ENCODE measurements around the gene PCED1B.

PCED1B gene

GRCh38 chr12:47249082-47249481, 169.7 kb downstream of the PCED1B start:
- no peak for DNase-seq (ENCODE audit: low read depth)
- H3K4me3 ChIP-seq (ENCODE audit: low read depth, low read length), result no peak overlapping the region
- TF ChIP-seq CTCF (IDR thresholded peaks at IDR 0.05; ENCODE audit: insufficient read depth, low read depth, low read length, missing control alignments), result no peak

- TF ChIP-seq CTCF (IDR thresholded peaks at IDR 0.05; ENCODE audit: insufficient read depth, low read depth, low read length, missing control alignments), result no peak
- H3K4me3 ChIP-seq (ENCODE audit: low read depth, low read length), result no peak overlapping the region
- no peak for DNase-seq (ENCODE audit: low read depth)
Observed at GRCh38 chr12:47249719-47250357, 170.4 kb downstream of the PCED1B start.

GRCh38 chr12:47251919-47252318, 172.5 kb downstream of the PCED1B start:
- H3K4me3 ChIP-seq (ENCODE audit: low read depth, low read length), result no peak overlapping the region
- no peak for DNase-seq (ENCODE audit: low read depth)
- no peak for TF ChIP-seq CTCF (IDR thresholded peaks at IDR 0.05; ENCODE audit: insufficient read depth, low read depth, low read length, missing control alignments)

GRCh38 chr12:47264951-47265350, 185.5 kb downstream of the PCED1B start:
- TF ChIP-seq CTCF (IDR thresholded peaks at IDR 0.05; ENCODE audit: insufficient read depth, low read depth, low read length, missing control alignments), result no peak
- DNase-seq (ENCODE audit: low read depth), result no peak
- no peak overlapping the region for H3K4me3 ChIP-seq (ENCODE audit: low read depth, low read length)

GRCh38 chr12:47265391-47265790, 186.0 kb downstream of the PCED1B start:
- H3K4me3 ChIP-seq (ENCODE audit: low read depth, low read length), result no peak overlapping the region
- no peak for DNase-seq (ENCODE audit: low read depth)
- no peak for TF ChIP-seq CTCF (IDR thresholded peaks at IDR 0.05; ENCODE audit: insufficient read depth, low read depth, low read length, missing control alignments)

GRCh38 chr12:47267571-47267970, 188.2 kb downstream of the PCED1B start:
- TF ChIP-seq CTCF (IDR thresholded peaks at IDR 0.05; ENCODE audit: insufficient read depth, low read depth, low read length, missing control alignments), result no peak
- DNase-seq (ENCODE audit: low read depth), result no peak
- no peak overlapping the region for H3K4me3 ChIP-seq (ENCODE audit: low read depth, low read length)
